ES-I3 (cell line): ENCODE data around the gene GPR65.

Experiments
- H3K36me3 ChIP-seq: 2 replicates; pipeline ENCODE4 v1.6.1; 2013; ENCODE audit warnings: mild to moderate bottlenecking, low read length, control low read depth, moderate library complexity; ENCODE audit not compliant: insufficient read depth
- H3K4me1 ChIP-seq: 2 replicates; pipeline ENCODE4 v1.6.1; 2013; ENCODE audit warnings: mild to moderate bottlenecking, control low read depth, low read length; ENCODE audit not compliant: insufficient read depth
- H3K9ac ChIP-seq: 2 replicates; pipeline ENCODE4 v1.6.1; 2013; ENCODE audit warnings: low read depth, mild to moderate bottlenecking, low read length, moderate library complexity
- H3K9me3 ChIP-seq: 2 replicates; pipeline ENCODE4 v1.6.1; 2013; ENCODE audit warnings: mild to moderate bottlenecking, low read length, moderate library complexity; ENCODE audit not compliant: control insufficient read depth, insufficient read depth

GPR65 gene

GRCh38 chr14:88040146-88040545 is 35.2 kb downstream of the GPR65 start:
- Histone ChIP-seq H3K36me3 (no peaks in the 10 kb centered on the region), H3K9ac (no peak overlapping the region), H3K9me3 (no peaks in the 10 kb centered on the region), H3K4me1 (peaks cover 11% of the 10 kb centered on the region; the same call in 1 of the 2 replicates)

GRCh38 chr14:88043529-88044443 is 38.9 kb downstream of the GPR65 start:
- Histone ChIP-seq H3K4me1 (no peaks in the 10 kb centered on the region), H3K9ac (no peak overlapping the region), H3K9me3 (no peaks in the 10 kb centered on the region), H3K36me3 (no peaks in the 10 kb centered on the region)

GRCh38 chr14:88044444-88044758 is 39.5 kb downstream of the GPR65 start:
- no peaks in the 10 kb centered on the region for H3K36me3 ChIP-seq
- H3K9me3 ChIP-seq = no peaks in the 10 kb centered on the region
- no peaks in the 10 kb centered on the region for H3K4me1 ChIP-seq
- H3K9ac ChIP-seq = no peak overlapping the region

GRCh38 chr14:88044776-88045446 is 40.0 kb downstream of the GPR65 start:
- H3K4me1 ChIP-seq = no peaks in the 10 kb centered on the region
- no peaks in the 10 kb centered on the region for H3K36me3 ChIP-seq
- H3K9ac ChIP-seq = no peak overlapping the region
- no peaks in the 10 kb centered on the region for H3K9me3 ChIP-seq

- no peaks in the 10 kb centered on the region for H3K4me1 ChIP-seq
- H3K9ac ChIP-seq = no peak overlapping the region
- no peaks in the 10 kb centered on the region for H3K36me3 ChIP-seq
- no peaks in the 10 kb centered on the region for H3K9me3 ChIP-seq
Measured at GRCh38 chr14:88045705-88046104, 40.8 kb downstream of the GPR65 start.

- no peak overlapping the region for H3K9ac ChIP-seq
- H3K36me3 ChIP-seq = no peaks in the 10 kb centered on the region
- H3K9me3 ChIP-seq = no peaks in the 10 kb centered on the region
- H3K4me1 ChIP-seq = no peaks in the 10 kb centered on the region
Measured at GRCh38 chr14:88048351-88048750, 43.4 kb downstream of the GPR65 start.

- no peaks in the 10 kb centered on the region for H3K9me3 ChIP-seq
- no peaks in the 10 kb centered on the region for H3K4me1 ChIP-seq
- no peak overlapping the region for H3K9ac ChIP-seq
- no peaks in the 10 kb centered on the region for H3K36me3 ChIP-seq
Measured at GRCh38 chr14:88049266-88049665, 44.3 kb downstream of the GPR65 start.

GRCh38 chr14:88049936-88050335 is 45.0 kb downstream of the GPR65 start:
- Histone ChIP-seq H3K4me1 (no peaks in the 10 kb centered on the region), H3K9ac (no peak overlapping the region)

GRCh38 chr14:88060576-88060975 is 55.6 kb downstream of the GPR65 start:
- Histone ChIP-seq H3K36me3 (no peaks in the 10 kb centered on the region), H3K4me1 (no peaks in the 10 kb centered on the region), H3K9ac (no peak overlapping the region), H3K9me3 (no peaks in the 10 kb centered on the region)

More at GRCh38 chr14:88049936-88050335, 45.0 kb downstream of the GPR65 start:
- no peaks in the 10 kb centered on the region for H3K9me3 ChIP-seq
- no peaks in the 10 kb centered on the region for H3K36me3 ChIP-seq

GRCh38 chr14:88063811-88064210 is 58.9 kb downstream of the GPR65 start:
- H3K9ac ChIP-seq = no peak overlapping the region
- no peaks in the 10 kb centered on the region for H3K36me3 ChIP-seq
- no peaks in the 10 kb centered on the region for H3K9me3 ChIP-seq
- no peaks in the 10 kb centered on the region for H3K4me1 ChIP-seq
